Stimulated activated CD4-positive, alpha-beta T cell treated with anti-CD3 and anti-CD28 coated beads, Interleukin-15, amount 100 ng/mL, for 24 hours (primary cell): Measurements from ENCODE around the gene HLA-B.

ENCODE experiments used
- DNase-seq: peaks from one replicate; pipeline ENCODE4 v3.0.0-alpha.2; 2020

Gene HLA-B

GRCh38 chr6:31351401-31352309 lies 5.3 kb downstream of the HLA-B start:
- peak; percentile 18 for DNase-seq

GRCh38 chr6:31351033-31351380 lies 6.0 kb downstream of the HLA-B start:
- DNase-seq, result no peak

GRCh38 chr6:31350196-31351032 lies 6.6 kb downstream of the HLA-B start:
- DNase-seq, result no peak

- DNase-seq, result no peak
These were observed 7.7 kb downstream of the HLA-B start for GRCh38 chr6:31349301-31349700.

- no peak for DNase-seq
These were observed 11.8 kb downstream of the HLA-B start for GRCh38 chr6:31345026-31345730.

- no peak for DNase-seq
These were observed 16.8 kb downstream of the HLA-B start for GRCh38 chr6:31340228-31340627.

- no peak for DNase-seq
These were observed 17.8 kb downstream of the HLA-B start for GRCh38 chr6:31339210-31339609.

GRCh38 chr6:31336896-31337496 lies 20.0 kb downstream of the HLA-B start:
- DNase-seq, result no peak

- peak; percentile 28 for DNase-seq
These were observed 24.1 kb downstream of the HLA-B start for GRCh38 chr6:31332637-31333602.

GRCh38 chr6:31328355-31328960 lies 28.5 kb downstream of the HLA-B start:
- no peak for DNase-seq

- no peak for DNase-seq
These were observed 35.2 kb downstream of the HLA-B start for GRCh38 chr6:31321820-31322219.

- no peak for DNase-seq
These were observed 35.8 kb downstream of the HLA-B start for GRCh38 chr6:31321005-31321707.

GRCh38 chr6:31317036-31317435 lies 39.9 kb downstream of the HLA-B start:
- no peak for DNase-seq

- DNase-seq, result no peak
These were observed 47.3 kb downstream of the HLA-B start for GRCh38 chr6:31309641-31310040.

- DNase-seq, result no peak
These were observed 48.2 kb downstream of the HLA-B start for GRCh38 chr6:31308845-31309175.

GRCh38 chr6:31308050-31308844 lies 48.7 kb downstream of the HLA-B start:
- peak; percentile 71 for DNase-seq

- DNase-seq, result no peak
These were observed 49.3 kb downstream of the HLA-B start for GRCh38 chr6:31307669-31308049.

GRCh38 chr6:31305703-31306219 lies 51.2 kb downstream of the HLA-B start:
- no peak for DNase-seq

- DNase-seq, result no peak
These were observed 52.3 kb downstream of the HLA-B start for GRCh38 chr6:31304683-31305082.
